ENCODE data around the gene FLNC. TPM values are rescaled to one million over a fixed set of nuclear protein-coding genes. Genes with fewer than 3 reads are reported as not detected.

Gene FLNC, protein sequence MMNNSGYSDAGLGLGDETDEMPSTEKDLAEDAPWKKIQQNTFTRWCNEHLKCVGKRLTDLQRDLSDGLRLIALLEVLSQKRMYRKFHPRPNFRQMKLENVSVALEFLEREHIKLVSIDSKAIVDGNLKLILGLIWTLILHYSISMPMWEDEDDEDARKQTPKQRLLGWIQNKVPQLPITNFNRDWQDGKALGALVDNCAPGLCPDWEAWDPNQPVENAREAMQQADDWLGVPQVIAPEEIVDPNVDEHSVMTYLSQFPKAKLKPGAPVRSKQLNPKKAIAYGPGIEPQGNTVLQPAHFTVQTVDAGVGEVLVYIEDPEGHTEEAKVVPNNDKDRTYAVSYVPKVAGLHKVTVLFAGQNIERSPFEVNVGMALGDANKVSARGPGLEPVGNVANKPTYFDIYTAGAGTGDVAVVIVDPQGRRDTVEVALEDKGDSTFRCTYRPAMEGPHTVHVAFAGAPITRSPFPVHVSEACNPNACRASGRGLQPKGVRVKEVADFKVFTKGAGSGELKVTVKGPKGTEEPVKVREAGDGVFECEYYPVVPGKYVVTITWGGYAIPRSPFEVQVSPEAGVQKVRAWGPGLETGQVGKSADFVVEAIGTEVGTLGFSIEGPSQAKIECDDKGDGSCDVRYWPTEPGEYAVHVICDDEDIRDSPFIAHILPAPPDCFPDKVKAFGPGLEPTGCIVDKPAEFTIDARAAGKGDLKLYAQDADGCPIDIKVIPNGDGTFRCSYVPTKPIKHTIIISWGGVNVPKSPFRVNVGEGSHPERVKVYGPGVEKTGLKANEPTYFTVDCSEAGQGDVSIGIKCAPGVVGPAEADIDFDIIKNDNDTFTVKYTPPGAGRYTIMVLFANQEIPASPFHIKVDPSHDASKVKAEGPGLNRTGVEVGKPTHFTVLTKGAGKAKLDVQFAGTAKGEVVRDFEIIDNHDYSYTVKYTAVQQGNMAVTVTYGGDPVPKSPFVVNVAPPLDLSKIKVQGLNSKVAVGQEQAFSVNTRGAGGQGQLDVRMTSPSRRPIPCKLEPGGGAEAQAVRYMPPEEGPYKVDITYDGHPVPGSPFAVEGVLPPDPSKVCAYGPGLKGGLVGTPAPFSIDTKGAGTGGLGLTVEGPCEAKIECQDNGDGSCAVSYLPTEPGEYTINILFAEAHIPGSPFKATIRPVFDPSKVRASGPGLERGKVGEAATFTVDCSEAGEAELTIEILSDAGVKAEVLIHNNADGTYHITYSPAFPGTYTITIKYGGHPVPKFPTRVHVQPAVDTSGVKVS (N-terminal part only)
- 10 to 100 TPM in 1 of 2 donors, 1 to 10 TPM in 1; 8.8 to 14.4 TPM for total RNA-seq
- polyA plus RNA-seq (ENCODE audit: insufficient read depth, low read depth, low replicate concordance), result 21.4 TPM
- long read RNA-seq, donor 1, partial matches to known transcripts, result 10 of 10 reads
- long read RNA-seq, donor 1, other reads (novel, unspliced or antisense), result 0 of 10 reads
- long read RNA-seq, donor 2, result 0 reads

DNA sequence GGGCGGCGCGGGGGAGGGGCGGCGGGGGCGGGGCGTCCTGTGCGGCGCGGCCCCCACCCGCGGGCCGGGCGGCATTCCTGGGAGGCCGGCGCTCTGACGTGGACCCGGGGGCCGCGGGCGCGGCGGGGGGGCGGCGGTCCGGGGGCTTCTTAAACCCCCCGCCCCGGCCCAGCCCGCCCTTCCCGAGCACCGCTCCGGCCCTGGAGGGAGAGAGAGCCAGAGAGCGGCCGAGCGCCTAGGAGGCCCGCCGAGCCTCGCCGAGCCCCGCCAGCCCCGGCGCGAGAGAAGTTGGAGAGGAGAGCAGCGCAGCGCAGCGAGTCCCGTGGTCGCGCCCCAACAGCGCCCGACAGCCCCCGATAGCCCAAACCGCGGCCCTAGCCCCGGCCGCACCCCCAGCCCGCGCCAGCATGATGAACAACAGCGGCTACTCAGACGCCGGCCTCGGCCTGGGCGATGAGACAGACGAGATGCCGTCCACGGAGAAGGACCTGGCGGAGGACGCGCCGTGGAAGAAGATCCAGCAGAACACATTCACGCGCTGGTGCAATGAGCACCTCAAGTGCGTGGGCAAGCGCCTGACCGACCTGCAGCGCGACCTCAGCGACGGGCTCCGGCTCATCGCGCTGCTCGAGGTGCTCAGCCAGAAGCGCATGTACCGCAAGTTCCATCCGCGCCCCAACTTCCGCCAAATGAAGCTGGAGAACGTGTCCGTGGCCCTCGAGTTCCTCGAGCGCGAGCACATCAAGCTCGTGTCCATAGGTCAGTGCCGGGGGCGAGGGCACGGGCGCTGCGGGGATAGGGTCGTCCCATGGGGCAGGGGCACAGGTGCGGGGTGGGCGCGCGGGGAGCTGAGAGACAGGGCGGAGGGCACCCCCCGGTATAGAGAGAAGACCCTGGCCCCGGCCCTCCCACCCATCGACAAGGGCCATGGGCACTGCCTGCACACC is at the start of gene FLNC:
FLNC (plus strand) TSS at position 176 of the 947 bp plus-strand sequence; CDS start at position 408, 232 bp downstream.
- Histone ChIP-seq H3K4me3 (peak within 1 kb of the TSS; percentile 47 to 59), H3K27me3 (no peaks in the 10 kb centered on the region), H3K9me3 (no peaks in the 10 kb centered on the region), H3K27ac (peak within 1 kb of the TSS; percentile 39 to 61), H3K4me1 (peaks cover 29% of the 10 kb centered on the region), H3K36me3 (ENCODE audit: low read depth, missing control alignments) (no peaks in the 10 kb centered on the region)
- intact Hi-C loops (cut with DNase I; ENCODE audit: low total_unique reads), result no loop called here
- peak; percentile 54 for DNase-seq
- 2 to 8% methylated on average over 18 to 66 of the region's 109 CpGs for WGBS, 2 donors
- TF ChIP-seq, protein P1, sequence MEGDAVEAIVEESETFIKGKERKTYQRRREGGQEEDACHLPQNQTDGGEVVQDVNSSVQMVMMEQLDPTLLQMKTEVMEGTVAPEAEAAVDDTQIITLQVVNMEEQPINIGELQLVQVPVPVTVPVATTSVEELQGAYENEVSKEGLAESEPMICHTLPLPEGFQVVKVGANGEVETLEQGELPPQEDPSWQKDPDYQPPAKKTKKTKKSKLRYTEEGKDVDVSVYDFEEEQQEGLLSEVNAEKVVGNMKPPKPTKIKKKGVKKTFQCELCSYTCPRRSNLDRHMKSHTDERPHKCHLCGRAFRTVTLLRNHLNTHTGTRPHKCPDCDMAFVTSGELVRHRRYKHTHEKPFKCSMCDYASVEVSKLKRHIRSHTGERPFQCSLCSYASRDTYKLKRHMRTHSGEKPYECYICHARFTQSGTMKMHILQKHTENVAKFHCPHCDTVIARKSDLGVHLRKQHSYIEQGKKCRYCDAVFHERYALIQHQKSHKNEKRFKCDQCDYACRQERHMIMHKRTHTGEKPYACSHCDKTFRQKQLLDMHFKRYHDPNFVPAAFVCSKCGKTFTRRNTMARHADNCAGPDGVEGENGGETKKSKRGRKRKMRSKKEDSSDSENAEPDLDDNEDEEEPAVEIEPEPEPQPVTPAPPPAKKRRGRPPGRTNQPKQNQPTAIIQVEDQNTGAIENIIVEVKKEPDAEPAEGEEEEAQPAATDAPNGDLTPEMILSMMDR (IDR thresholded peaks at IDR 0.05), result no peak
- no peak for TF ChIP-seq POLR2A (IDR thresholded peaks at IDR 0.05)

DNA sequence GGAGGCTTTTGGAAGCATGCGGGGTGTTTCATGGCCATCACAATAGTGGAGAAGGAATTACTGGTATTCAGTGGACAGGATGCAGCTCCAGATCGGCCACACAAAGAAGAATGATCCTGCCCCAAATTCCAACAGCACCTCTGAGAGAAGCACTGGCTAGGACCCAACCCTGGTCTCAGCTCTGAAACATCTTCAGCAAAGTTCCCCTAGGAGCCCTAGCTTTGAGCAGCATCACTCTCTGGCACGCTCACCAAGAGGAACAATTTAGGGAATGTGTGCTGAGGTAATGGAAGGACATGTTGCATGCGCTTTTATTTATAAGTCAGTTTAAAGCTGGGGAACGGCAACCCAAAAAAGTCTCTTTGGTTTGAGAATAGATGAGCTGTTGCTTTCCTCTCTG is 49.1 kb upstream of the FLNC start:
- WGBS, 2 donors, result 79 to 82% methylated on average over 5 of the region's 5 CpGs
- Histone ChIP-seq H3K9me3 (no peaks in the 10 kb centered on the region), H3K36me3 (ENCODE audit: low read depth, missing control alignments) (no peaks in the 10 kb centered on the region), H3K4me3 (no peak overlapping the region), H3K27me3 (no peaks in the 10 kb centered on the region), H3K4me1 (no peaks in the 10 kb centered on the region), H3K27ac (no peak overlapping the region)
- no peak for DNase-seq
- TF ChIP-seq POLR2A (IDR thresholded peaks at IDR 0.05), result no peak
- intact Hi-C loops (cut with DNase I; ENCODE audit: low total_unique reads), result no loop called here

DNA sequence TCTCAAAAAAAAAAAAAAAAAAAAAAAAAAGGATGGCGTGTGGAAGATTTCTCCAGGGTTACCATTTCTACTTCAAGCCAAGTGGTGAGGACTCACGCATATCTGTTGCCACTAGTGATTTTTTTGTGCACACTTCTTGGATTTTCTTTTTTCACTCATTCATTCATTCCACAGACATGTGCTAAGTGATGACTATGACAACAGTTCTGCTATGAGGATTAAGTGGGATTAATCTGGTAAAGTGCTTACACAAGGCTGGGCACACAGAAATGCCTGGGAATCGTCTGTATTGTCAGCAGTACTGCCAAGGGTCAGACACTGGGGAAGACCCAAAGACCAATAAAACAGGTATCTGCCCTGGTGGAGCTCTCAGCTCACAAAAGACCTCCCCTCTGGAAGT is 48.4 kb upstream of the FLNC start:
- intact Hi-C loops (cut with DNase I; ENCODE audit: low total_unique reads), result no loop called here
- no peak overlapping the region for H3K27ac ChIP-seq
- H3K36me3 ChIP-seq (ENCODE audit: low read depth, missing control alignments), result no peaks in the 10 kb centered on the region
- H3K4me1 ChIP-seq, result no peaks in the 10 kb centered on the region
- no peaks in the 10 kb centered on the region for H3K27me3 ChIP-seq
- 81 to 94% methylated on average over 3 of the region's 3 CpGs for WGBS, 2 donors
- no peak for DNase-seq
- H3K4me3 ChIP-seq, result no peak overlapping the region
- H3K9me3 ChIP-seq, result no peaks in the 10 kb centered on the region
- no peak for TF ChIP-seq POLR2A (IDR thresholded peaks at IDR 0.05)
- TF ChIP-seq, protein P1 (IDR thresholded peaks at IDR 0.05), result no peak

DNA sequence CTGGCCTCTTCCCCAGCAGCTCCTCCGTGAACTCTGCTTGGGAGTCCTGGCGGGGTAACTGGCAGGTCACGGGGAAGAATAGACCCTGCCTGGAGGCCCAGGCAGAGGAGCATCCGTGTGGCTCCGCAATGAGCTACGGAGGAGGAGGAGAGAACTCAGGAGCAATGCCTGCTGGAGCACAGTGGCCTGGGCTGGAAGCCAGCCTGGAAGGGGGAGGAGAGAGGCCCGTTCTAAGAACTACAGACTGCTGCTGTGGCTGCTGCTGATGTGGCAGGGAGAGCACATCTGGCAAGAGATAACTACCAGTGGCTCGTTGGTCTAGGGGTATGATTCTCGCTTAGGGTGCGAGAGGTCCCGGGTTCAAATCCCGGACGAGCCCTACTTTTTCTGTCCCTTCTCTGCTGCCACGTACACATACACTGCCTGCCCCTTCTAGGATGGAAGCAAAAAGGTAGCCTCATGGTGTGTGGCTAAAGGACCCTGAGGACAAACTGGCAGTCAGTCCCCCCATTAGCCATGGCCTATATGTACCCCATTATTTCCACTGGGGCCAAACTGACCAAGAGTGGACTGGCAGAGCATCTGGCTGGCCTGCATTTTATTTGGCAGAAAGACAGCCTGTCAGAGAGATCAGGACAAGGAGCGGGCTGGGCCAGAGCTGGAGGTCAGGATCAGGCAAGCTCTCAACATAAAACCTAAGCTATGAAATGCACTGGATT is 46.9 kb upstream of the FLNC start:
- intact Hi-C loops (cut with DNase I; ENCODE audit: low total_unique reads), result no loop called here
- 39 to 56% methylated on average over 12 to 15 of the region's 15 CpGs for WGBS, 2 donors
- H3K27ac ChIP-seq, result no peak overlapping the region
- no peaks in the 10 kb centered on the region for H3K9me3 ChIP-seq
- peak; percentile 83 for DNase-seq
- TF ChIP-seq, protein P1 (IDR thresholded peaks at IDR 0.05), result no peak
- no peak for TF ChIP-seq POLR2A (IDR thresholded peaks at IDR 0.05)
- H3K27me3 ChIP-seq, result no peaks in the 10 kb centered on the region
- no peaks in the 10 kb centered on the region for H3K36me3 ChIP-seq (ENCODE audit: low read depth, missing control alignments)
- no peak overlapping the region for H3K4me3 ChIP-seq
- no peaks in the 10 kb centered on the region for H3K4me1 ChIP-seq

All from testis (tissue), 5 donors.